Motor neuron (in vitro differentiated cells): Measurements from ENCODE around the gene CXCL1. TPM values are rescaled to one million over a fixed set of nuclear protein-coding genes. Genes with fewer than 3 reads are reported as not detected.

Experiments
- ATAC-seq, 8 experiments: fragments of 200-7000 bp; cut with Tn5 transposase; replicated peaks in 6 of 8; 2 replicates each; pipeline ENCODE4 v1.8.0; 2021; ENCODE audit warnings: mild to moderate bottlenecking in 8 of 8, moderate library complexity in 8 of 8
- H3K27ac ChIP-seq, 2 donors: fragments of 250-450 bp; sonication (Bioruptor Pico); 2 replicates each; pipeline ENCODE4 v1.9.0; 2021; ENCODE audit warnings: antibody characterized with exemption in 2 of 2, mild to moderate bottlenecking in 2 of 2, moderate library complexity in 1 of 2
- H3K4me1 ChIP-seq, 2 donors: fragments of 250-450 bp; sonication (Bioruptor Pico); replicated peaks in 1 of 2; 2 replicates each; pipeline ENCODE4 v1.6.1; 2021; ENCODE audit warnings: antibody characterized with exemption in 2 of 2, mild to moderate bottlenecking in 2 of 2, moderate library complexity in 1 of 2
- H3K4me3 ChIP-seq, 5 donors: fragments of 250-450 bp; sonication (Bioruptor Pico); 2 replicates each; pipeline ENCODE4 v1.9.0; 2021; ENCODE audit warnings: antibody characterized with exemption in 5 of 5, mild to moderate bottlenecking in 5 of 5, moderate library complexity in 4 of 5
- WGBS, 10 experiments: fragments of 450-650 bp; shearing (Covaris generic); methylation state at CpG; one replicate each; pipeline ENCODE4 v1.0.0; 2022; 5-methylcytosine and 5-hydroxymethylcytosine counted together
- in situ Hi-C, 9 experiments: fragments of 400-800 bp; cut with MboI; loops; one replicate each; pipeline ENCODE4 v1.15.0; 2021; ENCODE audit warnings: low sequenced_read_pairs in 9 of 9, low pct_unique_long_range_greater_than_20kb in 2 of 9; ENCODE audit not compliant: unreplicated experiment in 9 of 9
- total RNA-seq, 8 experiments: library from RNA; unstranded; fragments of 300-600 nt; gene quantifications; 2 replicates each; pipeline versions ENCODE4 v1.2.3 to v1.2.4, GENCODE V29; 2022

CXCL1 gene
- total RNA-seq: 10 to 100 TPM in 1 of 8 experiments, 1 to 10 TPM in 3, under 1 TPM in 3, not detected in 1; 0.18 to 50.5 (median 2.5) TPM

DNA sequence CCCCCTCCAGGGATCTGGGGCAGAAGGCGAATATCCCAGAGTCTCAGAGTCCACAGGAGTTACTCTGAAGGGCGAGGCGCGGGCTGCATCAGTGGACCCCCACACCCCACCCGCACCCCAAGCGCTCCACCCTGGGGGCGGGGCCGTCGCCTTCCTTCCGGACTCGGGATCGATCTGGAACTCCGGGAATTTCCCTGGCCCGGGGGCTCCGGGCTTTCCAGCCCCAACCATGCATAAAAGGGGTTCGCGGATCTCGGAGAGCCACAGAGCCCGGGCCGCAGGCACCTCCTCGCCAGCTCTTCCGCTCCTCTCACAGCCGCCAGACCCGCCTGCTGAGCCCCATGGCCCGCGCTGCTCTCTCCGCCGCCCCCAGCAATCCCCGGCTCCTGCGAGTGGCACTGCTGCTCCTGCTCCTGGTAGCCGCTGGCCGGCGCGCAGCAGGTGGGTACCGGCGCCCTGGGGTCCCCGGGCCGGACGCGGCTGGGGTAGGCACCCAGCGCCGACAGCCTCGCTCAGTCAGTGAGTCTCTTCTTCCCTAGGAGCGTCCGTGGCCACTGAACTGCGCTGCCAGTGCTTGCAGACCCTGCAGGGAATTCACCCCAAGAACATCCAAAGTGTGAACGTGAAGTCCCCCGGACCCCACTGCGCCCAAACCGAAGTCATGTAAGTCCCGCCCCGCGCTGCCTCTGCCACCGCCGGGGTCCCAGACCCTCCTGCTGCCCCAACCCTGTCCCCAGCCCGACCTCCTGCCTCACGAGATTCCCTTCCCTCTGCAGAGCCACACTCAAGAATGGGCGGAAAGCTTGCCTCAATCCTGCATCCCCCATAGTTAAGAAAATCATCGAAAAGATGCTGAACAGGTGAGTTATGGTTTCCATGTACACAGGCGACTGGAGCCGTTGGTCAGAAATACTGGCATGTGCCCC lies at the start of gene CXCL1:
CXCL1 (plus strand) TSS at position 264 of the 926 bp plus-strand sequence; CDS start at position 342, 78 bp downstream.
- H3K4me1 ChIP-seq: no peaks in the 10 kb centered on the region
- WGBS, 10 experiments: 16 to 100% (median 67%) methylated on average over 1 to 12 of the region's 61 CpGs
- H3K27ac ChIP-seq: no peak within 1 kb of the TSS
- H3K4me3 ChIP-seq: peak within 1 kb of the TSS; percentile 26 to 49 (median 37)
- peak; percentile 66 to 92 (median 88) for ATAC-seq
- in situ Hi-C loops: loop anchor here in 1 of 9 experiments (25.0 kb wide), 1 partner anchor 132 kb away; the partner anchor contains the start of gene CXCL8

GRCh38 chr4:73821325-73821724 lies 47.9 kb upstream of the CXCL1 start:
- 43 to 100% (median 91%) methylated on average over 2 to 4 of the region's 4 CpGs; no CpG with 5 or more reads in 1 of the 10 experiments for WGBS, 10 experiments
- no peak for ATAC-seq
- in situ Hi-C loops: no loop called here
- H3K27ac ChIP-seq: no peak overlapping the region
- H3K4me3 ChIP-seq: no peak overlapping the region
- no peaks in the 10 kb centered on the region for H3K4me1 ChIP-seq

DNA sequence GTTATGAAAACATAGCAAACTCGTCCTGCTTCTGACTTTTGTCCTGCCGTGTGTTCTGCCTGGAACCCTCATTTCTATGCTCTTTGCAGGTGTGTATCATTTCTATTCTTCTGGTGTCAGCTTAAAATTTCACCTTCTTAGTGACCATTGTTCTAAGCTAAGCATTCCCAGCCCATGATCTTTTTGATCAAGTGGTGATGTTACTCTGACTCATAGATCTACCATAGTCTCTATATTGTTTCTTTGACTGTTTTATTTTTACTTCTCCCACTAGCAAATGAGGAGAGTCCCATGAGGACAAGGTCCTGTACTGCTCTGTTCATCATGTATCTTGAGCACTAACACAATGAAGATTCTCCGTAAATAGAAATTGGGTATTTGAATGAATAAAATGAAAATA lies 46.8 kb upstream of the CXCL1 start:
- no peak overlapping the region for H3K27ac ChIP-seq
- 71 to 94% (median 80%) methylated on average over 1 to 3 of the region's 3 CpGs; no CpG with 5 or more reads in 1 of the 10 experiments for WGBS, 10 experiments
- in situ Hi-C loops: no loop called here
- H3K4me3 ChIP-seq: no peak overlapping the region
- ATAC-seq: no peak
- H3K4me1 ChIP-seq: no peaks in the 10 kb centered on the region

- ATAC-seq: no peak
- no peaks in the 10 kb centered on the region for H3K4me1 ChIP-seq
- no peak overlapping the region for H3K4me3 ChIP-seq
- no peak overlapping the region for H3K27ac ChIP-seq
- in situ Hi-C loops: no loop called here
Measured at GRCh38 chr4:73822812-73823504, 46.2 kb upstream of the CXCL1 start.

DNA sequence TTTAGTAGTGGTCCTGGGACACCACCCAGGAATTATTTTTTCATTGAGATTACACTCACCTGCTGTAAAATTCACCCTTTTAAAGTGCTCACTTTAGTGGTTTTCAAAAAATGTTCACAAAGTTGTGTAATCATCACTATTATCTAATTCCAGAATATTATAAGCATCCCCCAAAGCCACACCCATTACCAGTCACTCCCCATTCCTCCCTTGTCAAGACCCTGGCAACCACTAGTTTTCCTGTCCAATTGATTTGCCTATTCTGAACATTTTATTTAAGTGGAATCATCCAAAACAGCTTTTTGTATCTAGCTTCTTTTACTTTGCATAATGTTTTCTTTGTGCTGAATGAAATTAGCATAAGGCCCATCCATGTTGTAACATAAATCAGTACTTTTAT lies 45.4 kb upstream of the CXCL1 start:
- in situ Hi-C loops: no loop called here
- Histone ChIP-seq H3K27ac (no peak overlapping the region), H3K4me1 (no peaks in the 10 kb centered on the region), H3K4me3 (no peak overlapping the region)
- peak in 1 of 8 experiments; percentile 74 for ATAC-seq

DNA sequence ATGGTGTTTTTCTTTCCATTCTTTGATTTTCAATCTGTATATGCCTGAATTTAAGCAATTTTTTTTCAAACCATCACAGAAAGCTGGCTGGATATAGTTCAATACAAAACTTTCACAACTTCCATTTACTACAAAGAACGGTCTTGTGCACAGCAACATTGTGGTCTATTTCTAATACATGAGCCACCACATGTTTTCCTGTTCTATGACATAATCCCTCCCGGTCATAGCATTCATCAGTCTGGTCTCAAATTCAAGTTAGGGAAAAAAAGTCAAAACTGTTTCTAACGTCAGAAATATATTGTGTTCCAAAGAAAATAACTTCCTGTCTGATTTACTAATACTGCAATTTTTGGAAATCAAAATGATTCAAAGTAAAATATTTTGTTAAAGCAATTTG lies 40.2 kb upstream of the CXCL1 start:
- in situ Hi-C loops: no loop called here
- Histone ChIP-seq H3K4me1 (no peaks in the 10 kb centered on the region), H3K27ac (no peak overlapping the region), H3K4me3 (no peak overlapping the region)
- no peak for ATAC-seq
- 0 to 100% (median 87%) methylated on average over 1 to 3 of the region's 3 CpGs for WGBS, 10 experiments

- WGBS, 10 experiments: 0 to 100% (median 83%) methylated on average over 1 to 2 of the region's 2 CpGs; no CpG with 5 or more reads in 1 of the 10 experiments
- in situ Hi-C loops: no loop called here
- Histone ChIP-seq H3K27ac (no peak overlapping the region), H3K4me1 (no peaks in the 10 kb centered on the region), H3K4me3 (no peak overlapping the region)
- no peak for ATAC-seq
Measured at GRCh38 chr4:73831569-73831968, 37.6 kb upstream of the CXCL1 start.

GRCh38 chr4:73832651-73833237 lies 36.4 kb upstream of the CXCL1 start:
- 80 to 100% (median 86%) methylated on average over 1 of the region's 1 CpG; no CpG with 5 or more reads in 5 of the 10 experiments for WGBS, 10 experiments
- ATAC-seq: no peak
- in situ Hi-C loops: no loop called here
- no peaks in the 10 kb centered on the region for H3K4me1 ChIP-seq
- no peak overlapping the region for H3K27ac ChIP-seq
- no peak overlapping the region for H3K4me3 ChIP-seq

GRCh38 chr4:73836373-73837279 lies 32.6 kb upstream of the CXCL1 start, which contains the start of gene CXCL6:
Gene CXCL6 (plus strand): TSS chr4:73836678. CDS start chr4:73836751, 73 bp downstream.
- no peaks in the 10 kb centered on the region for H3K4me1 ChIP-seq
- in situ Hi-C loops: no loop called here

DNA sequence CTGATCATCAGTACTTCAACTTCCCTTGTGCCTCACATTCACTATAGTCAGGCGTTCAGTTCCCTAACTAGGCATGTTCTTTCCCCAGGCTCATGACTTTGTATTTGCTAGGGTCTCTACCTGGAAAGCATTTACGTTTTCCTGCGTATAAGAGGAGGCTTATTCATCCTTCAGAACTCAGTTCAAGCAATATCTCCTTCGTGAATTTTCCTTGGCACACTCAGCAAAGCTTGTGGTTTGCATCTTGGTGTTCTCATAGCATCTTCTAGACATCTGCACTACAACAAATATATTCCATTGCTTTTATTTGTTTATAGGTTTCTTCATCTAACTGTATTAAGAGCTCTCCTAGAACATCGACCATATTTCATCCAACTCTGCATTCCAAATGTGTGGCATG lies 30.1 kb upstream of the CXCL1 start:
- no peak for ATAC-seq
- Histone ChIP-seq H3K4me3 (no peak overlapping the region), H3K4me1 (no peaks in the 10 kb centered on the region), H3K27ac (no peak overlapping the region)
- 27 to 93% (median 82%) methylated on average over 1 to 5 of the region's 5 CpGs for WGBS, 10 experiments
- in situ Hi-C loops: no loop called here

More at GRCh38 chr4:73836373-73837279, 32.6 kb upstream of the CXCL1 start, which contains the start of gene CXCL6:
- ATAC-seq: peak in 7 of 8 experiments; percentile 32 to 98 (median 71)
- Histone ChIP-seq H3K27ac (no peak within 1 kb of the TSS), H3K4me3 (peak within 1 kb of the TSS; percentile 20 to 26 (median 21))
- 0 to 72% (median 21%) methylated on average over 1 to 13 of the region's 41 CpGs; no CpG with 5 or more reads in 1 of the 10 experiments for WGBS, 10 experiments

DNA sequence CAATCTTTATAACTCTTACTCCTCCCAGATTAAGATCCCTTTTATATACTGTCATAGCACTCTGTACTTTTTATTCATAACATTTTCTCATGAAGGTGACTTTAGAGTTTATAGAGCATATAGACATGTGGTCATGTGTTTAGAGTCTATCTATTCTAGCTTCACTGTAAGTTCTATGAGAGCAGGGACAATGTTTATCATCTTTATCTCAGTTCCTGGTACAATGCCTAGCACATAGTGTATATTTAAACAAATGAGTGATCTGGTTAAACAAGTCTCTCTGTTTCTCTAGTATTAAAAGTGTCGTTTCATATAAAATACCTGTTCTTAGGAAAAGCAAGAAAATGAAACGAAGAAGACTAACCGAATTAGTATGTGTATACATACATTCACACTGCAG lies 29.5 kb upstream of the CXCL1 start:
- WGBS, 10 experiments: 53 to 100% (median 85%) methylated on average over 1 to 3 of the region's 3 CpGs
- Histone ChIP-seq H3K4me3 (no peak overlapping the region), H3K4me1 (no peaks in the 10 kb centered on the region), H3K27ac (no peak overlapping the region)
- in situ Hi-C loops: no loop called here
- ATAC-seq: no peak

DNA sequence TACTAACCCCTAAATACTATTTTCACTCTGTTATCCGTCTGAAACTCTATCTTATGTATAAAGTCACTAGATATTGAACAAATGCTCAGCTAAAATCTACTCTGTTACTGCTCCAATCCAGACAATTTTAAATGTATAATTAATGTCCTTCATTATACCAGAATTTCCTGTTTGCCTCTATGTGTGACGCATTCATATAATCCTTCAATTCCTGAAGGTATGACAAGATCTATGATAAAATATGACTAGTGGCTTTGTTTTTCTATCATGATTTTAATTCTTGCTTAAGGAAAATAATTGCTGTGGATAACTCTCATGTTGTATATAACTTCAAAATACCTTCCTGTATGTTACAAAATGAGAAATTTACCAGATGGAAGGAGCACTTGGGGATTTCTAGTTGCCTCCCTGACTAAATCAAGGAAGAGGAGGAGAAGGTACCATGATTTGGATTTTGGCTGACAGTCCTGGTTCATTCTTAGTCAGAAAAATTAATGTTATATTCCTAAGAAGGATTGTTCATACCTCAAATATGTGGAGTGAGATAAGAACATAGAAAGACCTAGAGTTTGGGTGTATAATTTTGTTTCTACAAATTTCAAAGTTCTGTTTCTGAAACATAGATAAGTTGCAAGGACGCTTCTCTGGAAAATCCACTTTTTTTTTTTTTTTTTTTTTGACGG lies 27.8 kb upstream of the CXCL1 start:
- 54 to 100% (median 89%) methylated on average over 2 to 4 of the region's 4 CpGs; no CpG with 5 or more reads in 1 of the 10 experiments for WGBS, 10 experiments
- H3K4me3 ChIP-seq: no peak overlapping the region
- no peak overlapping the region for H3K27ac ChIP-seq
- H3K4me1 ChIP-seq: no peaks in the 10 kb centered on the region
- in situ Hi-C loops: no loop called here
- no peak for ATAC-seq
